ENCODE measurements around the gene PCP2.

PCP2 gene

GRCh38 chr19:7596211-7596937 is 37.1 kb downstream of the PCP2 start:
- peak overlapping the region; percentile 61 for H3K4me3 ChIP-seq (ENCODE audit: low read depth, low read length)
- H3K27me3 ChIP-seq (ENCODE audit: control insufficient read depth, insufficient read depth, low read length) = peaks cover 7% of the 10 kb centered on the region
- H3K9ac ChIP-seq (ENCODE audit: low read depth, low read length) = peak overlapping the region; percentile 24
- H3K36me3 ChIP-seq (ENCODE audit: control insufficient read depth, insufficient read depth, low read length) = no peaks in the 10 kb centered on the region
- H3K4me1 ChIP-seq (ENCODE audit: control insufficient read depth, insufficient read depth, low read length) = no peaks in the 10 kb centered on the region
- H3K9me3 ChIP-seq (ENCODE audit: control insufficient read depth, insufficient read depth, low read length) = no peaks in the 10 kb centered on the region

- H3K9me3 ChIP-seq (ENCODE audit: control insufficient read depth, insufficient read depth, low read length) = no peaks in the 10 kb centered on the region
- peak within 1 kb of the TSS; percentile 24 for H3K9ac ChIP-seq (ENCODE audit: low read depth, low read length)
- H3K27me3 ChIP-seq (ENCODE audit: control insufficient read depth, insufficient read depth, low read length) = peaks cover 7% of the 10 kb centered on the region
- peak within 1 kb of the TSS; percentile 66 for H3K4me3 ChIP-seq (ENCODE audit: low read depth, low read length)
- H3K36me3 ChIP-seq (ENCODE audit: control insufficient read depth, insufficient read depth, low read length) = no peaks in the 10 kb centered on the region
- no peaks in the 10 kb centered on the region for H3K4me1 ChIP-seq (ENCODE audit: control insufficient read depth, insufficient read depth, low read length)
These were observed 37.9 kb downstream of the PCP2 start, which contains the start of gene CAMSAP3 for GRCh38 chr19:7595466-7596133. CAMSAP3 (plus strand) TSS chr19:7595863; CDS start chr19:7596003, 140 bp downstream.

GRCh38 chr19:7590256-7590655 is 43.3 kb downstream of the PCP2 start:
- H3K36me3 ChIP-seq (ENCODE audit: control insufficient read depth, insufficient read depth, low read length) = no peaks in the 10 kb centered on the region
- H3K9ac ChIP-seq (ENCODE audit: low read depth, low read length) = no peak overlapping the region
- no peaks in the 10 kb centered on the region for H3K4me1 ChIP-seq (ENCODE audit: control insufficient read depth, insufficient read depth, low read length)
- H3K9me3 ChIP-seq (ENCODE audit: control insufficient read depth, insufficient read depth, low read length) = no peaks in the 10 kb centered on the region
- H3K27me3 ChIP-seq (ENCODE audit: control insufficient read depth, insufficient read depth, low read length) = peaks cover 9% of the 10 kb centered on the region
- no peak overlapping the region for H3K4me3 ChIP-seq (ENCODE audit: low read depth, low read length)

- peaks cover 7% of the 10 kb centered on the region for H3K27me3 ChIP-seq (ENCODE audit: control insufficient read depth, insufficient read depth, low read length)
- no peaks in the 10 kb centered on the region for H3K4me1 ChIP-seq (ENCODE audit: control insufficient read depth, insufficient read depth, low read length)
- H3K9ac ChIP-seq (ENCODE audit: low read depth, low read length) = no peak overlapping the region
- no peaks in the 10 kb centered on the region for H3K36me3 ChIP-seq (ENCODE audit: control insufficient read depth, insufficient read depth, low read length)
- no peaks in the 10 kb centered on the region for H3K9me3 ChIP-seq (ENCODE audit: control insufficient read depth, insufficient read depth, low read length)
- no peak overlapping the region for H3K4me3 ChIP-seq (ENCODE audit: low read depth, low read length)
These were observed 43.7 kb downstream of the PCP2 start for GRCh38 chr19:7589822-7590221.

- Histone ChIP-seq H3K9ac (ENCODE audit: low read depth, low read length) (no peak overlapping the region), H3K27me3 (ENCODE audit: control insufficient read depth, insufficient read depth, low read length) (peaks cover 5% of the 10 kb centered on the region), H3K4me1 (ENCODE audit: control insufficient read depth, insufficient read depth, low read length) (no peaks in the 10 kb centered on the region), H3K9me3 (ENCODE audit: control insufficient read depth, insufficient read depth, low read length) (no peaks in the 10 kb centered on the region), H3K4me3 (ENCODE audit: low read depth, low read length) (no peak overlapping the region), H3K36me3 (ENCODE audit: control insufficient read depth, insufficient read depth, low read length) (no peaks in the 10 kb centered on the region)
These were observed 51.1 kb downstream of the PCP2 start for GRCh38 chr19:7582446-7582845.
